Keratinocyte (primary cell): Measurements from ENCODE around the gene FAM90A1. TPM values are rescaled to one million over a fixed set of nuclear protein-coding genes. Genes with fewer than 3 reads are reported as not detected.
"Not testable (repeated sequence)": the region's sequence is repeated elsewhere in the genome, so short reads cannot be mapped to it uniquely, and the experiment has no call there.

Experiments used
- DNase-seq: peaks from one replicate; pipeline ENCODE4 v3.0.0-alpha.2; 2011; ENCODE audit warnings: low read depth, missing footprints, low spot score
- FAIRE-seq: peaks from 2 replicates; lab custom pipeline; 2011; peaks lifted over from hg19 to GRCh38; lab: Jason Lieb, UNC
- H2AFZ ChIP-seq: 2 replicates; pipeline ENCODE4 v1.6.0; 2012; ENCODE audit warnings: low read length, control low read depth, inconsistent platforms; ENCODE audit not compliant: control insufficient read depth
- H3K27ac ChIP-seq: 2 replicates; pipeline ENCODE4 v1.5.1; 2011; ENCODE audit warnings: low read length; ENCODE audit not compliant: control insufficient read depth, insufficient read depth
- H3K27me3 ChIP-seq: 3 replicates; pipeline ENCODE4 v1.6.0; 2011; ENCODE audit warnings: low read length; ENCODE audit not compliant: control insufficient read depth, insufficient read depth; ENCODE audit errors: extremely low read depth
- H3K36me3 ChIP-seq, 2 experiments: 2 replicates in 1 of 2; 3 replicates in 1 of 2; pipeline ENCODE4 v1.5.1; 2011; ENCODE audit warnings: low read length in 2 of 2, mild to moderate bottlenecking in 1 of 2; ENCODE audit not compliant: control insufficient read depth in 2 of 2, insufficient read depth in 2 of 2; ENCODE audit errors: extremely low read depth in 1 of 2
- H3K4me1 ChIP-seq: 3 replicates; pipeline ENCODE4 v1.5.1; 2011; ENCODE audit warnings: low read length; ENCODE audit not compliant: control insufficient read depth, insufficient read depth; ENCODE audit errors: extremely low read depth
- H3K4me2 ChIP-seq: 3 replicates; pipeline ENCODE4 v1.6.0; 2011; ENCODE audit warnings: low read depth, low read length; ENCODE audit not compliant: control insufficient read depth, insufficient read depth; ENCODE audit errors: extremely low read depth
- H3K4me3 ChIP-seq, 3 experiments: fragments of 200-600 bp in 1 of 3; sonication (generic) in 1 of 3; 2 replicates in 2 of 3; 3 replicates in 1 of 3; pipeline ENCODE4 v1.5.1; 2011 to 2016; ENCODE audit warnings: low read length in 3 of 3, mild to moderate bottlenecking in 3 of 3, control low read depth in 2 of 3, inconsistent platforms in 1 of 3, low read depth in 1 of 3, mixed read lengths in 1 of 3, mixed run types in 1 of 3, moderate library complexity in 1 of 3; ENCODE audit not compliant: control insufficient read depth in 2 of 3, insufficient read depth in 2 of 3; ENCODE audit errors: extremely low read depth in 1 of 3
- H3K79me2 ChIP-seq: 2 replicates; pipeline ENCODE4 v1.6.0; 2012; ENCODE audit warnings: low read length; ENCODE audit not compliant: control insufficient read depth, insufficient read depth
- H3K9ac ChIP-seq: 3 replicates; pipeline ENCODE4 v1.6.0; 2011; ENCODE audit warnings: low read length; ENCODE audit not compliant: control insufficient read depth, insufficient read depth; ENCODE audit errors: extremely low read depth
- H3K9me1 ChIP-seq: 3 replicates; pipeline ENCODE4 v1.6.0; 2011; ENCODE audit warnings: low read length; ENCODE audit not compliant: control insufficient read depth, insufficient read depth; ENCODE audit errors: extremely low read depth
- H3K9me3 ChIP-seq: 2 replicates; pipeline ENCODE4 v1.5.1; 2012; ENCODE audit warnings: low read depth, low read length; ENCODE audit not compliant: control insufficient read depth
- H4K20me1 ChIP-seq: 3 replicates; pipeline ENCODE4 v1.6.0; 2011; ENCODE audit warnings: low read length; ENCODE audit not compliant: control insufficient read depth, insufficient read depth; ENCODE audit errors: extremely low read depth
- dilution Hi-C: fragments of 300-500 bp; cut with MboI; formaldehyde crosslinking; loops from one replicate; pipeline ENCODE4 v1.7.0; 2020; ENCODE audit warnings: low sequenced_read_pairs; ENCODE audit not compliant: extremely low pct_ligation_motif_present
- polyA plus RNA-seq, 5 experiments: library from polyadenylated mRNA; depleted of rRNA in 3 of 5; stranded (reverse) in 3 of 5; stranded (forward) in 1 of 5; unstranded in 1 of 5; fragments of >200 nt; gene quantifications; 1 replicate in 1 of 5; 2 replicates in 3 of 5; 3 replicates in 1 of 5; pipeline versions ENCODE4 v1.2.1 to v1.2.3, GENCODE V29; 2011 to 2012; ENCODE audit warnings: missing spikeins in 2 of 5, low read depth in 1 of 5, low replicate concordance in 1 of 5

Gene FAM90A1
- polyA plus RNA-seq, 1 donor (not counting 4 experiments of a cell fraction or from before 2014, with no cell fraction given) = 0.04 TPM

- H3K4me3 ChIP-seq, H3K79me2 ChIP-seq, H4K20me1 ChIP-seq, H3K36me3 ChIP-seq, H3K27me3 ChIP-seq, H3K9ac ChIP-seq, H2AFZ ChIP-seq, DNase-seq, H3K9me1 ChIP-seq, H3K4me1 ChIP-seq, H3K27ac ChIP-seq, dilution Hi-C loops, H3K4me2 ChIP-seq, FAIRE-seq, H3K9me3 ChIP-seq: not testable (repeated sequence)
Measured at GRCh38 chr12:8261111-8261554, 33.7 kb upstream of the FAM90A1 start.

DNA sequence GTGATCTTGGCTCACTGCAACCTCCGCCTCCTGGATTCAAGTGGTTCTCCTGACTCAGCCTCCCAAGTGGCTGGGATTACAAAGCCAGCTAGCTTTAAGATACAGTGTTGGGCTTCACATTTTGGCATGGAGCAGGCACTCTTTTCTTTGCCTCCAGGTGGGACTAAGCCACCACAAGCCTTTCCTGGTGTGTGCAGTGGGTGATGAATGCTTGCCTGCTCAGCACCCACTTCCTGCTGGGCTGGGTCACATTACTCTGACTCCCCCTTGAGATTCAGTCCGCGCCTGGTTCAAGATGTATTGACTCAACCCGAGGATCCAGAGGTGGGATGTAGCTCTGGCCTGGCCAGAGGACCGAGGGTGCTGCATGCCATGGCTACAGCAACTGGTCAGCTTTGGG lies 28.9 kb upstream of the FAM90A1 start:
- H3K9me1 ChIP-seq, H2AFZ ChIP-seq, H3K9me3 ChIP-seq, H3K4me3 ChIP-seq, H3K4me1 ChIP-seq, H3K4me2 ChIP-seq, H3K36me3 ChIP-seq, H4K20me1 ChIP-seq, DNase-seq, H3K27ac ChIP-seq, dilution Hi-C loops, H3K27me3 ChIP-seq, H3K79me2 ChIP-seq, FAIRE-seq, H3K9ac ChIP-seq: not testable (repeated sequence)

GRCh38 chr12:8254705-8255104 lies 27.3 kb upstream of the FAM90A1 start:
- H3K9ac ChIP-seq, H4K20me1 ChIP-seq, dilution Hi-C loops, H3K9me1 ChIP-seq, H3K9me3 ChIP-seq, H3K79me2 ChIP-seq, H3K36me3 ChIP-seq, DNase-seq, H3K27me3 ChIP-seq, H3K4me3 ChIP-seq, H2AFZ ChIP-seq, FAIRE-seq, H3K4me2 ChIP-seq, H3K4me1 ChIP-seq, H3K27ac ChIP-seq: not testable (repeated sequence)

- FAIRE-seq, H3K36me3 ChIP-seq, H3K4me1 ChIP-seq, H2AFZ ChIP-seq, H3K4me2 ChIP-seq, H3K9ac ChIP-seq, H3K4me3 ChIP-seq, H3K27me3 ChIP-seq, H4K20me1 ChIP-seq, H3K9me3 ChIP-seq, DNase-seq, H3K79me2 ChIP-seq, H3K27ac ChIP-seq, H3K9me1 ChIP-seq, dilution Hi-C loops: not testable (repeated sequence)
Measured at GRCh38 chr12:8252056-8252818, 24.8 kb upstream of the FAM90A1 start.

DNA sequence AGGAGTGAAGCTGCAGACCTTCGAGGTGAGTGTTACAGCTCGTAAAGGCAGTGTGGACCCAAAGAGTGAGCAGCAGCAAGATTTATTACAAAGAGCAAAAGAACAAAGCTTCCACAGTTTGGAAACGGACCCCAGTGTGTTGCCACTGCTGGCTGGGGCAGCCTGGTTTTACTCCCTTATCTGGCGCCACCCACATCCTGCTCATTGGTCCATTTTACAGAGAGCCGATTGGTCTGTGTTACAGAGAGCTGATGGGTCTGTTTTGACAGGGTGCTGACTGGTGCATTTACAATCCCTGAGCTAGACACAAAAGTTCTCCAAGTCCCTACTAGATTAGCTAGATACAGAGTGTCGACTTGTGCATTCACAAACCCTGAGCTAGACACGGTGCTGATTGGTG lies 24.2 kb upstream of the FAM90A1 start:
- H3K4me2 ChIP-seq, DNase-seq, H3K4me3 ChIP-seq, H3K9me3 ChIP-seq, H3K9ac ChIP-seq, H4K20me1 ChIP-seq, H3K36me3 ChIP-seq, FAIRE-seq, H3K9me1 ChIP-seq, dilution Hi-C loops, H3K27me3 ChIP-seq, H3K79me2 ChIP-seq, H3K4me1 ChIP-seq, H3K27ac ChIP-seq, H2AFZ ChIP-seq: not testable (repeated sequence)
